ENCODE measurements around the gene AP4E1. TPM values are rescaled to one million over a fixed set of nuclear protein-coding genes. Genes with fewer than 3 reads are reported as not detected.

The AP4E1 gene
- total RNA-seq, 6 donors from 2014 or later = 6.8 to 11.5 (median 9.4) TPM

GRCh38 chr15:50886611-50887345 is 21.7 kb upstream of the AP4E1 start:
- no peak overlapping the region for H3K4me3 ChIP-seq
- peaks cover 0 to 8% (median 0%) of the 10 kb centered on the region in 4 donors for H3K9me3 ChIP-seq
- H3K27me3 ChIP-seq = no peaks in the 10 kb centered on the region
- DNase-seq (no peak), ATAC-seq (ENCODE audit: low FRiP score in 2 of 2) (no peak)
- no peak overlapping the region for H3K27ac ChIP-seq
- H3K36me3 ChIP-seq = no peaks in the 10 kb centered on the region
- TF ChIP-seq POLR2A (IDR thresholded peaks at IDR 0.05) (no peak), POLR2AphosphoS5 (IDR thresholded peaks at IDR 0.05) (no peak), EP300 (IDR thresholded peaks at IDR 0.05) (no peak), CTCF (IDR thresholded peaks at IDR 0.05) (no peak)
- peaks cover 4 to 19% (median 12%) of the 10 kb centered on the region in 4 donors for H3K4me1 ChIP-seq
- 89 to 93% methylated on average over 2 of the region's 2 CpGs for WGBS, 2 donors

GRCh38 chr15:50888054-50888453 is 20.4 kb upstream of the AP4E1 start:
- no peaks in the 10 kb centered on the region for H3K36me3 ChIP-seq
- peaks cover 4 to 19% (median 12%) of the 10 kb centered on the region in 4 donors for H3K4me1 ChIP-seq
- no peak overlapping the region for H3K4me3 ChIP-seq
- no peaks in the 10 kb centered on the region for H3K27me3 ChIP-seq
- no peak overlapping the region for H3K27ac ChIP-seq
- 79 to 85% methylated on average over 3 of the region's 3 CpGs for WGBS, 2 donors
- ATAC-seq (ENCODE audit: low FRiP score in 2 of 2) = no peak
- no peak for TF ChIP-seq CTCF (IDR thresholded peaks at IDR 0.05)
- TF ChIP-seq POLR2AphosphoS5 (IDR thresholded peaks at IDR 0.05) = no peak
- no peak for TF ChIP-seq POLR2A (IDR thresholded peaks at IDR 0.05)
- no peak for TF ChIP-seq EP300 (IDR thresholded peaks at IDR 0.05)
- DNase-seq = no peak
- peaks cover 0 to 8% (median 0%) of the 10 kb centered on the region in 4 donors for H3K9me3 ChIP-seq

- Histone ChIP-seq H3K36me3 (no peaks in the 10 kb centered on the region), H3K4me3 (no peak overlapping the region), H3K9me3 (peaks cover 0 to 12% (median 0%) of the 10 kb centered on the region in 4 donors), H3K27me3 (no peaks in the 10 kb centered on the region), H3K4me1 (peaks cover 4 to 10% (median 6%) of the 10 kb centered on the region in 4 donors), H3K27ac (no peak overlapping the region)
- DNase-seq (peak in 1 of 2 donors; percentile 66), ATAC-seq (ENCODE audit: low FRiP score in 2 of 2) (no peak)
- TF ChIP-seq POLR2AphosphoS5 (IDR thresholded peaks at IDR 0.05) (no peak), EP300 (IDR thresholded peaks at IDR 0.05) (no peak), POLR2A (IDR thresholded peaks at IDR 0.05) (no peak), CTCF (IDR thresholded peaks at IDR 0.05) (no peak)
- WGBS, 2 donors = 74 to 91% methylated on average over 9 of the region's 9 CpGs
These were observed 18.9 kb upstream of the AP4E1 start for GRCh38 chr15:50889589-50889988.

GRCh38 chr15:50890751-50891150 is 17.7 kb upstream of the AP4E1 start:
- ATAC-seq (ENCODE audit: low FRiP score in 2 of 2) = no peak
- DNase-seq = no peak
- 95 to 100% methylated on average over 5 of the region's 5 CpGs for WGBS, 2 donors
- Histone ChIP-seq H3K36me3 (no peaks in the 10 kb centered on the region), H3K9me3 (peaks cover 0 to 12% (median 0%) of the 10 kb centered on the region in 4 donors), H3K27me3 (no peaks in the 10 kb centered on the region), H3K4me3 (no peak overlapping the region), H3K27ac (no peak overlapping the region), H3K4me1 (peaks cover 0 to 3% (median 0%) of the 10 kb centered on the region in 4 donors)
- TF ChIP-seq POLR2AphosphoS5 (IDR thresholded peaks at IDR 0.05) (no peak), POLR2A (IDR thresholded peaks at IDR 0.05) (no peak), CTCF (IDR thresholded peaks at IDR 0.05) (no peak), EP300 (IDR thresholded peaks at IDR 0.05) (no peak)

- Histone ChIP-seq H3K9me3 (peaks cover 0 to 12% (median 0%) of the 10 kb centered on the region in 4 donors), H3K36me3 (no peaks in the 10 kb centered on the region), H3K4me1 (no peaks in the 10 kb centered on the region), H3K27me3 (no peaks in the 10 kb centered on the region), H3K4me3 (no peak overlapping the region), H3K27ac (no peak overlapping the region)
- 97 to 100% methylated on average over 1 of the region's 1 CpG for WGBS, 2 donors
- no peak for TF ChIP-seq EP300 (IDR thresholded peaks at IDR 0.05)
- no peak for TF ChIP-seq POLR2A (IDR thresholded peaks at IDR 0.05)
- no peak for TF ChIP-seq POLR2AphosphoS5 (IDR thresholded peaks at IDR 0.05)
- TF ChIP-seq CTCF (IDR thresholded peaks at IDR 0.05) = no peak
- no peak for DNase-seq
- no peak for ATAC-seq (ENCODE audit: low FRiP score in 2 of 2)
These were observed 17.3 kb upstream of the AP4E1 start for GRCh38 chr15:50891159-50891558.
